ENCODE measurements around the gene CEP85L.

The CEP85L gene

DNA sequence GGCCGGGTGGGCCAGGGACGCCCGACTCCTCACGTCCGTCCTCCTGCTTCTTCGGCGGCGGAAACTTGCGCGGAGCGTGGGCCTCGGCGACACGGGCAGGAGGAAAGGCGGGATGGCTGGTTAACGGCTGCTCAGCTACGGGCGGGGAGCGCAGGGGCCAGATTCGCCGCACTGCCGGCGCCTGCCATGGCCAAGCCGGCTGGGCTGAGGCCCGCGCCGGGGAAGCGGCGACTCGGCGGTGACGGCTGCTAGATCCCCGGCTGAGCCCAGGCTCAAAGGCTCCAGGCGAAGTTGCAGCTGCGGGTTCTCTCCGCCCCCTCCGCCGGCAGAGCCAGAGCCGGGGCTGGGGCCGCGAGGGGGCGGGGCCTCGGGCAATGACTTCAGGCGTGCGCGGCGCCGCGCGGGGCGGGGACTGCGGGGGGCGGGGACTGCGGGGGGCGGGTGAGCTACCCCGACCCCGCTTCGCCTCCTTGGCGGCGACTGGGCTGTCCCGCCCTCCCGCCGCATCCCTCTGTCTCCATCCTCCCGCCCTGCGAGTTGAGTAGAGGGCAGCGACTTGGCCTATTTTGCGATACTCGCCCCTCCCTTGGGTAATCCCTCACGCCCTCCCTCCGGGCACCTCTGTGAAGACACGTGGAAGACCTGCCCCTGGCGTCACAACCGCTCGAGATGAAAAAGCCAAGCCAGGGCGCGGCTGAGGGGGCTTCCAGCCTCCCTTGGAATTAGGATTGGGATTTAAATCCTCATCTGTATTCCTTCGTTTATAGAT, at the start of gene CEP85L:
Gene CEP85L, minus strand, starts transcription at position 310 of the 769 bp plus-strand sequence. CDS start 322 bp downstream, outside the sequence.
- peak; percentile 86 for DNase-seq (ENCODE audit: low read depth)

DNA sequence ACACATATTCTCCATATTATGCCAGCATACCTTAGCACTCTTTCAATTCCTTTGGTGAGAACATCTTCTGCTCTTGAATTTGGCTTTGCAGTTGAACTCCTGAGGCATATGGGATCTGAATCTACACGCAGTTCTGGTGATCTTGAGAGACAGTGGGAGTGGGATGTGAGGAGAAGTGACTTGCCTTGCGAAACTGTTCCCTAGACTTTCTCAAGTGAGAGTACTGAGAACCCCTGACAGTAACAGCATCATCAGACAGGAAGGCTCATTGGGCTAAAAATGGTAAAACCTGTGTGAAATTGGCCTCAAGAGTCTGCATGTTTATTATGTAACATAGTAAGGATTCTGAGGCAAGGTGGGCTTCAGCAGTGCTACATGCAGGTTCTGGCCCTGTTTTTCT, 49.1 kb upstream of the CEP85L start:
- no peak for DNase-seq (ENCODE audit: low read depth)

DNA sequence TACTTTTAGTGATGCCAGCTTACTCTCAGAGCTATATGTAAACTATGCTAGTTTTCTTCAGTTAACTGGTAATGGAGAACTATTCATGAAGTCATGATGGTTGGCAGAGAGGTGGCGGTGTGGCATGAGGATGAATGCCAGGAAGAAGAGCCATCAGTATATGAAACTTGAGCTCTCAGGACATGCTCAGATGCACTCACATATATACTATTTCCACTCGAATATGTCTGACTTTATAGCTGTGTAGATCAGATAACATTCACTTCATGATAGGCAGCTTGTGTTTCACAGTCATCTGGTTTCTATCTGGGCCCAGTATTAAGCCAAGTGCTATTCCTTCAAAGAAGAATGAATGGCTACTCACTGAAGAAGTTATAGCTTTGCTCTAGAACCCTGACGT, 46.2 kb upstream of the CEP85L start:
- no peak for DNase-seq (ENCODE audit: low read depth)

DNA sequence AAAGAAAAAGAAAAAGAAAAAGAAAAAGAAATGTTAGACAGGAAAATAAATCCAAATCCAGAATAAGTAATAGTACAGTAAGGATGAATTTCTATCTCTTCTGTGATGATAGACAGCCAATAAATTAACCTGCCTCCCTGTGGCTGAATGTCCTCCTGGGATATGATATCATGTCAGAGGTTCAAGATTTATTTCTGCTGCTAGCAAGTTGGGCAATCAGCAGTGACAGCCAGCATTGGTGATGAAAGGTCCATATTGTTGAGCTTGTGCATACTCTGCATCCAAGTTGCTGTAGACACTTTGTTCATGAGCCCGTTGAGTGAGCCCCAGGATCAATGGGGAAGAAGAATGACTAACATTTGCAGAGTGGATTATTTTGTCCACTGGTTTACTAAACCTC, 44.9 kb upstream of the CEP85L start:
- no peak for DNase-seq (ENCODE audit: low read depth)

DNA sequence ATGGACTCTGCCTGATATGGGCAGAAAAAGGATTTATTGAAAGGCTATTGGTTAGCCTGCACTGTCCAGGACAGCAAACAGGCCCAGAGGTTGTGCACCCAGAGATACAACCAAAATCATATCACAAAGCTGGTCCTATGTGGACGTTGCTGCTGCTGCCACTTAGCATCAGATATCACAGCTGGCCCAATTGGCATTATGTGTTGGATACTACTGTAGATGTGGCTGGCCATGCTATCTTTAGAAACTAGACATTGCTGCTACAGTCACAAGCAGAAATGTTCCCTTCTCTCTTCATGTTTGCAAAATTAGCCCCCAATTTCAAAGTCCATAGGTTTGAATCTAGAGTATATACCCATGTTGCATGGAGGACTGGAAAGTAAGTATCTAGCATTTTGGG, 42.2 kb upstream of the CEP85L start:
- no peak for DNase-seq (ENCODE audit: low read depth)

DNA sequence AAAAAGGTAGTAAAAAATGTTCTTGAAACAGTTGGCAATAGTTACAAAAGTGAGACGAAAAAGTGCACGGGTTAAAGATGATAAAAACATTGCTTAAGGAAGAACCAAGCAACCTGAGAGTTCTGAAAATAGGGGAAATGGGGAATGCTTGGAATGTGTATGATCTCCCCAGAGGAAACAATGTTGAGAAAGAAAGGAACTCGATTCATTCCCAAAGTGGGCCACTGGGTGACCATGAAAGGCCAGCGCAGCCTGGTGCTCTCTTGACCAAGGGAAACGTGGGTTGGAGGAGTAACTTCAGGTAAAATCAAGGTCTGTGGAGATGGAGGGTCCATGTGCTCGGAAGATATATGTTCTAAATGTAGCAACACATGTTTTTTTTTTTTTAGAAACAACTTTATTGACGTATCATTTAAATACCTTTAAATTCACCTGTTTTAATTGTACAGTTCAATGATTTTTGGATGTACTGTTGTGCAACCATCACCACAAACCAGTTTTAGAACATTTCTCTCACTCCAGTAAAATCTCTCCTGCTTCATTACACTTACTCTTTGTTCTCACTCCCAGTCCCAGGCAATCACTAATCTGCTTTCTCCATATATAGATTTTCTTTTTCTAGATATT, 34.5 kb upstream of the CEP85L start:
- DNase-seq (ENCODE audit: low read depth) = no peak

DNA sequence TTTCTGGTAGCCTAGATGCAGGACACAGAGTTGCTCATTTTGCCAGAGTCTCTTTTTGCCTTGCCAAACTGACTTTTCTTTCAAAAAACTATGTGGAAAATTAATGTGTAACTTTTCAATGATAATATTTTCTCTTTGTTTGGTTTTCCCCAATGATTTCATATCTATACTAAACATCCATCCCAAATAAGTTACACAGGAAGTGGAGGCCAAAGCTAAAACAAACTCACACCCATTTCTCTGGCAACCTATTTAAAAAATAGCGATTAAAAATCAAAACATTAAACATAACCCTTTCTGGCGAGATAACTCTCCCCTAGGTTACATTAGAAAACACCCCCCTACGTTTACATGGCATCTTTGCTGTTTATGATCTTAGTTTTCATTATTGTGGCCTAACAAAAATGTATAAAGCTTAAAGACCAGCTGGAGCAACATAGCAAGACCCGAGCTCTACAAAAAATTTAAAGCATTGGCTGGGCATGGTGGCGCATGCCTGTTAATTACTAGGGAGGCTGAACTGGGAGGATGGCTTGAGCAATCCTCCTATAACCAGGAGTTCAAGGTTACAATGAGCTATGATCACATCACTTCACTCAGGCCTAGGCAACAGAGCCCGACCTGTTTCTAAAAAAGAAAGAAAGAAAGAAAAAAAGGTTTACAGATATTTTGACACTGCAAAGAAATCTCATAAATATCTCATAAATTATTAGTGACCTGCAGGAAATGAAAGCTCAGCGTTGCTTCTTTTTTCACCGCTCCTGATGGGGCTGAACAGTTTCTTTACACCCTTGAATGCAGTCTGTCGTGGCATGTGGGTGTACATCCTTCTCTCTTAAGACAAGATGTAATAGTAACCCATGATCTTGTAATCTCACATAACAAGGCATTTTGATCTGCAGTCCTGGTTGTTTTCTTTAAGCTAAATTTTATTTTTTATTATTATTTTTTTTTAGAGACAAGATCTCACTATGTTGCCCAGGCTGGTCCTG, 32.8 kb upstream of the CEP85L start:
- DNase-seq (ENCODE audit: low read depth) = no peak

DNA sequence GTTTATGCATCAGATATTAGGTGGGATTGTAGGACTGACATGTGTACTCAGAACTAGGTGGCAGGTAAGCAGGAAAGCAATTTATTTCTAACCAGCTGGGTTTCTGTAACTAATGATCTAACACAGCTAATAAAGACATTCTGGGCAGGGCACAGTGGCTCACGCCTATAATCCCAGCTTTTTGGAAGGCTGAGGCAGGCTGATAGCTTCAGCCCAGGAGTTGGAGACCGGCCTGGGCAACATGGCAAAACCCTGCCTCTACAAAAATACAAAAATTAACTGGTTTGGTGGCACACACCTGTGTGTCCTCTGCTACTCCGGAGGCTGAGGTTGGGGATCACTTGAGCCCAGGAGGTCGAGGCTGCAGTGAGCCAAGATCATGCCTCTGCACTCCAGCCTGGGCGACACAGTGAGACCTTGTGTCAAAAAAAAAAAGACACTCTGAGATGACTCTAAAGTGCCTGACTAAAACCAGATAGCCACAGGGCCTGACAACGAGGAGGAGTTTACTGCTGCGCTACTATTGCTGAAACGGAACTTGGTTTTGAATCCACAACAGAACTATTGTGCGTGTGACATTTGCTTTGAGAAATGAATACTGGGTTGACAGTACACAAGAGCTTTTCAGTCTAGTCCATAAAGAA, 29.2 kb upstream of the CEP85L start:
- DNase-seq (ENCODE audit: low read depth) = no peak

DNA sequence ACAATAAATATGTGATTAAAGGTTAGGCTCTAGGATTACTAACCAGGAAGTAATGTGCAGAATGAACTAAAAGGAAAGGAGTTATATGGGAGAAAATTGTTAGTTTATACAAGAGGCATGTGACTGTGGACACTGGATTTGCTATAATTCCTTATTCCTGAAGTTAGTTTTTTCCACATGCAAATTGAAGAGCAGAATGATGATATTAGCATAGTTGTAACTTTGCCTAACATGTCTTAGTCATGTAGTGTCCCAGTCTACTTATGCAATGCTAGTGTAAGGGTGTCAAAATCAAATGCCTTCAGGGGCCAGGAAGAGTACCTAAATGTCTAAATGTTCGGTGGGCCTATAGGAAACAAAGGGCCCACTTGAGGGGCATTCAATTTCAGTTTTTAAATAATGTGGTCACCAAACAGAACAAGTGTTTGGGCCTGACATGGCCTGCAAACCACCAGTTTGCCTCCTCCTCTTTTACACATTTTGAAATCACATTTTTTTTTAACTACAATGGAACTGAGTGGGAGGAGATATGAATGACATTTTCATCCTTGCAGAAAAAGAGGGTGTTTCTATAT, 28.0 kb upstream of the CEP85L start:
- no peak for DNase-seq (ENCODE audit: low read depth)

DNA sequence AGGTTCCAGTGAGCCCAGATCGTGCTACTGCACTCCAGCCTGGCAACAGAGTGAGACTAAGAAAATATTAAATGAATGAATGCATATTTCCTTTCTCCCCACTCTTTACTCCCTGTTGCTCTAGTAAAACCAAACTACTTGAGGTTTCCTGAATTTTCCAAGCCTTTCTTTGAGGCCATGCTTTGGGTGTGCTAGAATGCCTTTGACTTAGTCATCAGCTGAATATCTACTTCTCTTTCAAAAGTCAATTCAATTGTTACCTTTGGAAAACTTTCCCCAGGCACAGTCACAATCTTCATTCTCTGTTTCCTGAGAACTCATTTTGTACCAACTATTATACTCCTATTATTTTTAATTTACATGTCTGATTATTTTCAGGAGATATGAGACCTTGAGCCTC, 27.5 kb upstream of the CEP85L start:
- no peak for DNase-seq (ENCODE audit: low read depth)

DNA sequence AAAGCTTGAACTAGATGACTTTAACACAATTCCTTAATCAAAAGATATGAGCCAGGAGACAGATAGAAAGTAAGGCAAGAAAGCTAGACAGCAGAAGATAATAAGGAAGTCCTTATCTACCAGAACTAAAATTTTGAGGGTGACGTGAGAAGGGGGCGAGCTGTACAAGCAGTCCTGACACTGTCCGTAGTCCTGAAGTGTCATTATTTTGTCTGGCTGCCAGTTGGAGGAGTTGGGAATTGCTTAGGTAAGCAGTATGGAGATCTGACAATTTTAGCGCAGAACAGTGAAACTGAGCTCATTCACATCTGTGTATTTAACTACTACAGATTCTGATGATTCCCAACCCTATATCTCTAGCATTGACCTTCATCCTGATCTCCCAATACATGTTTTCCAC, 25.8 kb upstream of the CEP85L start:
- DNase-seq (ENCODE audit: low read depth) = no peak

DNA sequence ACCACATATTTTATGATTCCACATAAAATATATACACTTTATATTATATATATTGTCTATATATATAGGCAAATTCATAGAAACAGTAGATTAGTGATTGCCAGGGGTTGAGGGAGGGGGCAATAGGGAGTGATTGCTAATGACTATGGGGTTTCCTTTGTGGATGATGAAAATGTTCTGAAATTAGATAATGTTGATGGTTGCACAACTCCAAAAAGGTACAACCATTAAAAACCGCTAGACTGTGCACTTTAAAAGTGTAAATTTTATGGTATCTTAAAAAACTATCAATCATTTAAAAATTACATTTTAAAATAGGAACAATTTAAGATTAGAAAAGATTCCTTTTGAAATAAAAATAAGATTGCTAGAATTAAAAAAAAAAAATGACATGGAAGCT, 23.8 kb upstream of the CEP85L start:
- no peak for DNase-seq (ENCODE audit: low read depth)

DNA sequence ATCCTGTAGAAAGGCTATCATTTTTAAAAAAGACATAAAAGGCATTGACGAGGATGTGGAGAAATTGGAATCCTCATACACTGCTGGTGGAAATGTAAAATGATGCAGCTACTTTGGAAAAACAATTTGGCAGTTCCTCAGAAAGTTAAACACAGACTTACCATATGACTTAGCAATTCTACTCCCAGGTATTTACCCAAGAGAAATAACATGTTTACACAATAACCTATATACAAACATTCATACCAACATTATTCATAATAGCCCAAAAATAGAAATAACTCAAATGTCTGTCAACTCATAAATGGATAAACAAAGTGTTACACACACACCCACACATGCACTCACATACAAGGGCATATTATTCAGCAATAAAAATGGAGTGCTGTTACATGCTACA, 23.4 kb upstream of the CEP85L start:
- DNase-seq (ENCODE audit: low read depth) = no peak

DNA sequence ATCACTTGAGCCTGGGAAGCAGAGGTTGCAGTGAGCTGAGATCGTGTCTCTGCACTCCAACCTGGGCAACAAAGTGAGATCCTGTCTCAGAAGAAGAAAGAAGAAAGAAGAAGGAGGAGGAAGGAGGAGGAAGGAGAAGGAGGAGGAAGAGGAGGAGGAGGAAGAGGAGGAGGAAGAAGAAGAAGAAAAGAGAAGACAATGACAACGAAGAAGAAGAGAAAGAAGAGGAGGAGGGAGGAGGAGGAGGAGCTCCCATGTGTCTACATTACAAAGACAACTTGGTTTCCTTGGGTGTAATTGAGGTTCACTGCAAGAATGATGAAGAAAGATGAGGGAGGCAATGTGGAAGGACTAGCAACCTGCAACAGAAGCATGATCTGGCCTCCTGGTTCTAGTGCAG, 21.3 kb upstream of the CEP85L start:
- DNase-seq (ENCODE audit: low read depth) = no peak

DNA sequence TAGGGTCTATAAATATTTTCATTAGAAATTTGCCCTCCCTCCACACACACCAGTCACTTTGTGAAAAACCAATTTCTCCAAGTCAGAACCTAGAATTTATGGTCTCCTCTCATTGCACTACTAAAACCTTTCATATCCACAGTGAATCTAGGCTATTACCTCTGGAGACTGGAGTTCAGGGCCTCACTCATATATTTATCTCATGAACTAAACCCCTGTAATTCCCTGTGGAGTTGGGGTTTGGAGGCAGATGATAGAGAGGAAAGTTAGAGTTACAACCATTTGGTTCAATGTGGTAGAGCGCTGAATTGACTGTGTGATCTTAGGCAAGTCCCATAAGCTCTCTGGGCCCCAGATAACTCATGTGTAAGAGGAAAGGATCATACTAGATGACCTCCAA, 18.2 kb upstream of the CEP85L start:
- no peak for DNase-seq (ENCODE audit: low read depth)

DNA sequence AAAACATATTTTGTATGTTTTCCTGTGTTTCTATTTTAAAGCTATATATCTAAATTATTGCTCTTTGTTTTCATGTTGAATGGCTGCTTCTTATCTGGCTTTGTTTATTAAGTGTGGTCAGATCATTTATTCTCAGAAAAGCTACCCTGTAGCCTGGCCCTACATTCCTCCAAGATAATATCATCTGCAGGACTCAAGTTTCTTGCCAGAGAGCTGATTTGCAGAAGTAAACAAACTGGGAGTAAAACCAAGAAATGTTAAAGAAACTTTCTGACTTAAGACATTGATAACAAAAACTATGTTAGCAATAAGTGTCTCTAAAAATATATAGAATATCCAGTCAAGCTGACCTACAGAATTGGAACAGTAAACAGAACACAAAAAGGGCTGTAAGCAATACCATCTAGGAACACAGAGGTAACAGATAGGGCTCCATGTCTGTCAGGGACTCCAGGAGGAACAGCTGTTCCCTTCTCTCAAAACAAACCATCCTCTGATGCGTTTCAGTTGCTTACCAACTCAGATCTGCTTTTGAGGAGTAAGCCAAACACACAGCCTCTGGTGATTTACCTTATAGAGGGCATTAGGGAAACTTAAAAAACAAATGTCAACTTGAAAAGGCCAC, 17.5 kb upstream of the CEP85L start:
- no peak for DNase-seq (ENCODE audit: low read depth)

DNA sequence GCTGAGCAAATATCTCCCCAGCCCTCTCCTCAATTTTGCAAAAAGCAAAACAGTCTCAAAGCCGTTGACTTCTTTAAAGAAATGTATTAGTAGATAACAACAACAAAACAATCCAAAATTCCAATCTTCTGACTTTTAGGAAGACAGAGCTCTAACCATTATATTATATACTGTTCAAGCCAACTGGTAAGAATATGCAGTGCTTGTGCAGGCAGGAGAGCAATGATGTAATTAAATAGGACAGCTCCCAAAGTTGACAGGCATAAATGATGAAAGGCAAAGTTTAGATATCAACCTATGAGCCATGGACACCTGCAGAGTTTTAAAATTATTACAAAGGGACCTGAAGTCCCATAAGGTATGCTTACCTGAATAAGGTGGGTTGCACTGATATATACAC, 16.6 kb upstream of the CEP85L start:
- DNase-seq (ENCODE audit: low read depth) = no peak

DNA sequence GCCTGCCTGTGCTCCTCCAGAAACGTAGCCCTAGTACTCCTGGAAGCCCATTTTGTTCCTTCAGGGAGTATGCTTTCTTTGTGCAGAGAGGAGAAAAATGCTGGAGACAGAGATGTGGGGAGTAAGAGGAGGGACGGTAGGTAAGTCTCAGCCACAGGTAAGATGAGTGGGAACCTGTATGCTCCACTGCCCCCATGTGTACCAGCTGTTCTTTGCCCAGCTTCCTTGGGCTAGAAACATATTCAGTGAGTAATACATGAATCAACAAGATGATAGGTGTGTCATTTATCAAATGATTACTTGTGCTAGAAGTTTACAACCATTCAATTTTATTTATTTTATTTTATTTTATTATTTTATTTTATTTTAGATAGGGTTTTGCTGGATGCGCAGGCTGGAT, 13.6 kb upstream of the CEP85L start:
- DNase-seq (ENCODE audit: low read depth) = no peak

DNA sequence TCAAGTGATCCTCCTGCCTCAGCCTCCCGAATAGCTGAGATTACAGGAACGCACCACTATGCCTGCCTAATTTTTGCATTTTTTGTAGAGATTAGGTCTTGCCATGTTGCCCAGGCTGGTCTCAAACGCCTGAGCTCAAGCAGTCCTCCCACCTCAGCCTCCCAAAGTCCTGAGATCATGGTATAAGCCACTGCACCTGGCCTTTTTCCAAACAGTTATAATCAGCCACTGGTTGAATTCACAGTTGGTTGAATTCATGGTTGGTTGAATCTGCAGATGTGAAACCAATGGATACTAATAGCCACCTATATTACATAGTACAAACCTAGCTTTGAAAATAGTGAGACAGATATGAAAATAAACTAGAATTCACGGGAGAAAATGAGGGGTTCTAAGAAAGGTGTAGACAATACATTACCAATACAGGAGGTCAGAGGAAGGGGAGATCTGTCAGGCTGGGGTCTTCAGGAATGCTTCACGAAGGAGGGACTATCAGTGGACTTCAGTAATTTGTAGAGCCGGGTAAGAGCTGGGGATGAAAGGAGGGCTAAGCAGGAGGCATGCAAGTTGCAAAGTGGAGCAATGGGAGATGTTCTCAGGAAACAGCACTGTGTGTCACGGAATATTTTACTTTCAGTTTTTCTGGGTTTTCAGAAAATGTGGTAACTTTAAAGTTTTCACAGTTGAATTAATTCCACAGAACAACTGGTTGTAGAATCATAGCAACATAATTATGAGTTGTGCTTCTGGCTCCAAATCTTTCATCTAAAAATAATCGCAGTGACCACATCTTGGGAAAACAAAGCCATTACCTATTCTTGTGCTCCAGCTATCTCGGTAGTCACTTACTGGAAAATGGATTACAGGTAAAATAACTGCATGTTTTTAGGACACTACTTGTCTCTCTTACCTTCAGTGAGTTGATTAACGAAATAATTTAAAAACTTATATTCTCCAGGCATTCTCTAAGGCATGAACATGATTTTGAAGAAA, 12.9 kb upstream of the CEP85L start:
- no peak for DNase-seq (ENCODE audit: low read depth)

DNA sequence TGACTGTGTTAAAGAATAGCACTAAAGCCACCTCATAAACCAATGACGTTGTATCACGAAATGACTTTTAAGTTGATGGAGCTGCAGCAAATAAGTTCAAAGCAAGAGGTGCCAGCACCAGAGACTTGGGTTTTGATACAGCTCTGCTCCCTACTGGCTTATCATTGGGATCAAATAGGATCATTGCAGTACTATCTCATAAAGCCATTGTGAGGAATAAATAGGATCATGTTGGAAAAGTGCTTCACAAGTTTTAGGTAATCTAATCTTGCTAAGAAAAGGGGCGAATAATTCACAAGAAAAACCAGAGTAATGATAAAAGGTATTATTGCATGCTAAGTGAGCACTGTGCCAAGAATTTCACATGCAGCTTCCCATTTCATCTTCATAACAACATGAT, 10.4 kb upstream of the CEP85L start:
- DNase-seq (ENCODE audit: low read depth) = no peak
